ENCODE results near the gene LCN12. TPM values are rescaled to one million over a fixed set of nuclear protein-coding genes. Genes with fewer than 3 reads are reported as not detected.
A peak's percentile ranks its signal among the peaks of the same experiment; 100 is the strongest.

The LCN12 gene
- total RNA-seq, 8 experiments from 2014 or later: 0.38 to 4.3 (median 1.2) TPM

- 73 to 80% (median 79%) methylated on average over 1 to 9 of the region's 26 CpGs; no CpG with 5 or more reads in 7 of the 10 experiments for WGBS, 10 experiments
- Histone ChIP-seq H3K4me3 (no peak overlapping the region), H3K27ac (no peak overlapping the region), H3K4me1 (replicated peaks in 1 of 2) (peaks cover 3 to 10% of the 10 kb centered on the region in 2 donors)
- no peak for ATAC-seq (replicated peaks in 6 of 8)
- in situ Hi-C loops (cut with MboI; ENCODE audit: low pct_unique_long_range_greater_than_20kb in 2 of 9, low sequenced_read_pairs in 9 of 9, unreplicated experiment in 9 of 9): no loop called here
Observed at GRCh38 chr9:136979769-136980587, 27.9 kb downstream of the LCN12 start.

- in situ Hi-C loops (cut with MboI; ENCODE audit: low pct_unique_long_range_greater_than_20kb in 2 of 9, low sequenced_read_pairs in 9 of 9, unreplicated experiment in 9 of 9): no loop called here
- Histone ChIP-seq H3K4me3 (no peak overlapping the region), H3K4me1 (replicated peaks in 1 of 2) (peaks cover 10% of the 10 kb centered on the region in 2 donors), H3K27ac (no peak overlapping the region)
- WGBS, 10 experiments: 80 to 100% methylated on average over 1 to 3 of the region's 16 CpGs; no CpG with 5 or more reads in 8 of the 10 experiments
- ATAC-seq (replicated peaks in 6 of 8): no peak
Observed at GRCh38 chr9:136980669-136981478, 28.8 kb downstream of the LCN12 start.

GRCh38 chr9:136981588-136982231, 29.6 kb downstream of the LCN12 start:
- no peak overlapping the region for H3K4me3 ChIP-seq
- ATAC-seq (replicated peaks in 6 of 8): peak in 1 of 8 experiments; percentile 1
- in situ Hi-C loops (cut with MboI; ENCODE audit: low pct_unique_long_range_greater_than_20kb in 2 of 9, low sequenced_read_pairs in 9 of 9, unreplicated experiment in 9 of 9): no loop called here
- no peak overlapping the region for H3K27ac ChIP-seq
- peaks cover 10% of the 10 kb centered on the region in 2 donors for H3K4me1 ChIP-seq (replicated peaks in 1 of 2)
- WGBS, 10 experiments: 80 to 100% (median 100%) methylated on average over 1 of the region's 17 CpGs; no CpG with 5 or more reads in 7 of the 10 experiments

- ATAC-seq (replicated peaks in 6 of 8): peak in 1 of 8 experiments; percentile 2
- Histone ChIP-seq H3K4me3 (no peak within 1 kb of the TSS), H3K27ac (no peak within 1 kb of the TSS), H3K4me1 (replicated peaks in 1 of 2) (peaks cover 7 to 10% of the 10 kb centered on the region in 2 donors)
- in situ Hi-C loops (cut with MboI; ENCODE audit: low pct_unique_long_range_greater_than_20kb in 2 of 9, low sequenced_read_pairs in 9 of 9, unreplicated experiment in 9 of 9): no loop called here
- WGBS, 10 experiments: 45 to 91% (median 72%) methylated on average over 2 to 8 of the region's 18 CpGs; no CpG with 5 or more reads in 3 of the 10 experiments
Observed at GRCh38 chr9:136982232-136983051, 30.4 kb downstream of the LCN12 start, which contains the start of gene LCNL1. TSS of gene LCNL1 (plus strand) at chr9:136982993. CDS start at chr9:136983587, 594 bp downstream.

GRCh38 chr9:136983167-136983566, 31.1 kb downstream of the LCN12 start:
- Histone ChIP-seq H3K4me1 (replicated peaks in 1 of 2) (peaks cover 6 to 10% of the 10 kb centered on the region in 2 donors), H3K27ac (no peak overlapping the region), H3K4me3 (no peak overlapping the region)
- WGBS, 10 experiments: 80 to 100% methylated on average over 1 to 2 of the region's 9 CpGs; no CpG with 5 or more reads in 8 of the 10 experiments
- no peak for ATAC-seq (replicated peaks in 6 of 8)
- in situ Hi-C loops (cut with MboI; ENCODE audit: low pct_unique_long_range_greater_than_20kb in 2 of 9, low sequenced_read_pairs in 9 of 9, unreplicated experiment in 9 of 9): no loop called here

- in situ Hi-C loops (cut with MboI; ENCODE audit: low pct_unique_long_range_greater_than_20kb in 2 of 9, low sequenced_read_pairs in 9 of 9, unreplicated experiment in 9 of 9): no loop called here
- Histone ChIP-seq H3K4me1 (replicated peaks in 1 of 2) (peaks cover 5 to 10% of the 10 kb centered on the region in 2 donors), H3K27ac (no peak overlapping the region), H3K4me3 (no peak overlapping the region)
- ATAC-seq (replicated peaks in 6 of 8): peak in 1 of 8 experiments; percentile 74
- 63 to 100% (median 63%) methylated on average over 1 to 6 of the region's 11 CpGs; no CpG with 5 or more reads in 7 of the 10 experiments for WGBS, 10 experiments
Observed at GRCh38 chr9:136983656-136984314, 31.7 kb downstream of the LCN12 start.

GRCh38 chr9:136984464-136985026, 32.5 kb downstream of the LCN12 start:
- WGBS, 10 experiments: 90% methylated on average over 2 of the region's 29 CpGs; no CpG with 5 or more reads in 9 of the 10 experiments
- in situ Hi-C loops (cut with MboI; ENCODE audit: low pct_unique_long_range_greater_than_20kb in 2 of 9, low sequenced_read_pairs in 9 of 9, unreplicated experiment in 9 of 9): no loop called here
- peaks cover 0 to 7% of the 10 kb centered on the region in 2 donors for H3K4me1 ChIP-seq (replicated peaks in 1 of 2)
- H3K4me3 ChIP-seq: no peak overlapping the region
- peak in 1 of 8 experiments; percentile 2 for ATAC-seq (replicated peaks in 6 of 8)
- H3K27ac ChIP-seq: no peak overlapping the region

- WGBS, 10 experiments: no CpG with 5 or more reads among the region's 48 CpGs
- ATAC-seq (replicated peaks in 6 of 8): peak in 7 of 8 experiments; percentile 2 to 58 (median 21)
- in situ Hi-C loops (cut with MboI; ENCODE audit: low pct_unique_long_range_greater_than_20kb in 2 of 9, low sequenced_read_pairs in 9 of 9, unreplicated experiment in 9 of 9): no loop called here
- Histone ChIP-seq H3K27ac (no peak overlapping the region), H3K4me1 (replicated peaks in 1 of 2) (peaks cover 0 to 7% of the 10 kb centered on the region in 2 donors), H3K4me3 (no peak overlapping the region)
Observed at GRCh38 chr9:136985027-136985602, 33.0 kb downstream of the LCN12 start.

- in situ Hi-C loops (cut with MboI; ENCODE audit: low pct_unique_long_range_greater_than_20kb in 2 of 9, low sequenced_read_pairs in 9 of 9, unreplicated experiment in 9 of 9): no loop called here
- WGBS, 10 experiments: 0% methylated on average over 1 of the region's 33 CpGs; no CpG with 5 or more reads in 9 of the 10 experiments
- no peak overlapping the region for H3K4me3 ChIP-seq
- H3K4me1 ChIP-seq (replicated peaks in 1 of 2): peaks cover 0 to 7% of the 10 kb centered on the region in 2 donors
- peak in 4 of 8 experiments; percentile 16 to 48 (median 30) for ATAC-seq (replicated peaks in 6 of 8)
- no peak overlapping the region for H3K27ac ChIP-seq
Observed at GRCh38 chr9:136985853-136986252, 33.8 kb downstream of the LCN12 start.

- Histone ChIP-seq H3K4me1 (replicated peaks in 1 of 2) (peaks cover 4 to 12% of the 10 kb centered on the region in 2 donors), H3K27ac (no peak overlapping the region), H3K4me3 (no peak overlapping the region)
- ATAC-seq (replicated peaks in 6 of 8): no peak
- 82 to 100% (median 87%) methylated on average over 1 to 4 of the region's 4 CpGs; no CpG with 5 or more reads in 4 of the 10 experiments for WGBS, 10 experiments
- in situ Hi-C loops (cut with MboI; ENCODE audit: low pct_unique_long_range_greater_than_20kb in 2 of 9, low sequenced_read_pairs in 9 of 9, unreplicated experiment in 9 of 9): no loop called here
Observed at GRCh38 chr9:136988872-136989271, 36.8 kb downstream of the LCN12 start.

GRCh38 chr9:136990242-136990911, 38.3 kb downstream of the LCN12 start:
- in situ Hi-C loops (cut with MboI; ENCODE audit: low pct_unique_long_range_greater_than_20kb in 2 of 9, low sequenced_read_pairs in 9 of 9, unreplicated experiment in 9 of 9): no loop called here
- ATAC-seq (replicated peaks in 6 of 8): no peak
- 34 to 100% (median 70%) methylated on average over 1 to 4 of the region's 10 CpGs; no CpG with 5 or more reads in 3 of the 10 experiments for whole genome bisulfite sequencing, 10 experiments
- H3K27ac ChIP-seq: no peak overlapping the region
- H3K4me3 ChIP-seq: no peak overlapping the region
- peaks cover 4 to 8% of the 10 kb centered on the region in 2 donors for H3K4me1 ChIP-seq (replicated peaks in 1 of 2)

Data from motor neuron (in vitro differentiated cells).